OCI-LY1 (cell line): ENCODE data around the gene FXYD1.

ENCODE experiments used
- H2AFZ ChIP-seq: fragments of 200-600 bp; sonication (generic), shearing (Covaris generic); 2 replicates; pipeline ENCODE4 v1.6.0; 2014; ENCODE audit warnings: antibody characterized with exemption, mild to moderate bottlenecking, low read length
- H3F3A ChIP-seq: fragments of 200-600 bp; sonication (generic), shearing (Covaris generic); 2 replicates; pipeline ENCODE4 v1.6.0; 2014; ENCODE audit warnings: mild to moderate bottlenecking, antibody characterized with exemption, low read length, moderate library complexity; ENCODE audit not compliant: insufficient read depth
- H3K27ac ChIP-seq: fragments of 200-600 bp; sonication (generic); 2 replicates; pipeline ENCODE4 v1.5.1; 2014; ENCODE audit warnings: low read length, mixed run types, mild to moderate bottlenecking, low read depth; ENCODE audit not compliant: poor library complexity, severe bottlenecking
- H3K27me3 ChIP-seq: fragments of 200-600 bp; sonication (generic); 2 replicates; pipeline ENCODE4 v1.6.0; 2014; ENCODE audit warnings: antibody characterized with exemption, mild to moderate bottlenecking, low read length, moderate library complexity; ENCODE audit not compliant: insufficient read depth
- H3K36me3 ChIP-seq: fragments of 200-600 bp; sonication (generic); 2 replicates; pipeline ENCODE4 v1.6.1; 2014; ENCODE audit warnings: mild to moderate bottlenecking, antibody characterized with exemption, low read length, moderate library complexity, mixed read lengths; ENCODE audit not compliant: insufficient read depth
- H3K4me1 ChIP-seq: fragments of 200-600 bp; sonication (generic); 2 replicates; pipeline ENCODE4 v1.5.1; 2014; ENCODE audit warnings: mild to moderate bottlenecking, low read length, moderate library complexity; ENCODE audit not compliant: insufficient read depth, severe bottlenecking
- H3K4me2 ChIP-seq: fragments of 200-600 bp; sonication (generic), shearing (Covaris generic); 2 replicates; pipeline ENCODE4 v1.6.1; 2014; ENCODE audit warnings: low read length
- H3K4me3 ChIP-seq: fragments of 200-600 bp; sonication (generic); 2 replicates; pipeline ENCODE4 v1.5.1; 2014; ENCODE audit warnings: low read length, low read depth, mild to moderate bottlenecking, mixed read lengths; ENCODE audit not compliant: poor library complexity, severe bottlenecking
- H3K79me2 ChIP-seq: fragments of 200-600 bp; shearing (Covaris generic); 2 replicates; pipeline ENCODE4 v1.6.1; 2016; ENCODE audit warnings: mixed run types, low read length, mixed read lengths; ENCODE audit not compliant: insufficient read depth
- H3K9ac ChIP-seq: fragments of 200-600 bp; sonication (generic), shearing (Covaris generic); 2 replicates; pipeline ENCODE4 v1.6.1; 2014; ENCODE audit warnings: mild to moderate bottlenecking, low read length, mixed read lengths
- H3K9me2 ChIP-seq: fragments of 200-600 bp; sonication (generic), shearing (Covaris generic); 2 replicates; pipeline ENCODE4 v1.6.1; 2014; ENCODE audit warnings: low read depth, mild to moderate bottlenecking, low read length, mixed read lengths
- H3K9me3 ChIP-seq: fragments of 200-600 bp; shearing (Covaris generic); 2 replicates; pipeline ENCODE4 v1.6.1; 2014; ENCODE audit warnings: low read length, mixed read lengths
- H4K20me1 ChIP-seq: fragments of 200-600 bp; sonication (generic), shearing (Covaris generic); 2 replicates; pipeline ENCODE4 v1.6.0; 2016; ENCODE audit warnings: mild to moderate bottlenecking, low read length; ENCODE audit not compliant: insufficient read depth
- CTCF ChIP-seq: fragments of 200-600 bp; sonication (generic), shearing (Covaris generic); IDR thresholded peaks from 2 replicates; pipeline ENCODE4 v1.5.1; 2017; ENCODE audit warnings: mild to moderate bottlenecking, antibody characterized with exemption, low read length, moderate library complexity, mixed read lengths
- EZH2 ChIP-seq: fragments of 200-600 bp; sonication (generic), shearing (Covaris generic); IDR thresholded peaks from 2 replicates; pipeline ENCODE4 v1.8.0; 2017; ENCODE audit warnings: borderline replicate concordance, mixed run types, mild to moderate bottlenecking, antibody characterized with exemption, low read length, moderate library complexity, mixed read lengths

The FXYD1 gene

GRCh38 chr19:35118268-35119020 lies 20.2 kb upstream of the FXYD1 start:
- Histone ChIP-seq H4K20me1 (no peaks in the 10 kb centered on the region), H3K4me3 (no peak overlapping the region), H3K36me3 (no peaks in the 10 kb centered on the region), H3K9me2 (no peaks in the 10 kb centered on the region), H3F3A (no peaks in the 10 kb centered on the region), H2AFZ (no peak overlapping the region), H3K27ac (no peak overlapping the region), H3K27me3 (no peaks in the 10 kb centered on the region; the same call in 1 of the 2 replicates), H3K4me2 (no peak overlapping the region), H3K9ac (no peak overlapping the region), H3K4me1 (no peaks in the 10 kb centered on the region), H3K79me2 (no peaks in the 10 kb centered on the region), H3K9me3 (no peaks in the 10 kb centered on the region)
- TF ChIP-seq CTCF: no peak
- no peak for TF ChIP-seq EZH2

- H3K27me3 ChIP-seq: no peaks in the 10 kb centered on the region; the same call in 1 of the 2 replicates
These were observed 19.5 kb upstream of the FXYD1 start for GRCh38 chr19:35119091-35119490.

GRCh38 chr19:35119578-35120155 lies 19.0 kb upstream of the FXYD1 start:
- H3K36me3 ChIP-seq: no peaks in the 10 kb centered on the region
- H3K4me1 ChIP-seq: peaks cover 8% of the 10 kb centered on the region
- no peak overlapping the region for H3K4me3 ChIP-seq
- H3K27ac ChIP-seq: no peak overlapping the region
- no peaks in the 10 kb centered on the region for H3F3A ChIP-seq
- H4K20me1 ChIP-seq: no peaks in the 10 kb centered on the region
- TF ChIP-seq EZH2: no peak
- TF ChIP-seq CTCF: no peak
- no peaks in the 10 kb centered on the region; the same call in 1 of the 2 replicates for H3K27me3 ChIP-seq
- H3K9me2 ChIP-seq: no peaks in the 10 kb centered on the region
- H3K79me2 ChIP-seq: no peaks in the 10 kb centered on the region
- H2AFZ ChIP-seq: no peak overlapping the region
- H3K4me2 ChIP-seq: no peak overlapping the region
- H3K9ac ChIP-seq: no peak overlapping the region
- no peaks in the 10 kb centered on the region for H3K9me3 ChIP-seq

More at GRCh38 chr19:35119091-35119490, 19.5 kb upstream of the FXYD1 start:
- no peaks in the 10 kb centered on the region for H3K9me2 ChIP-seq
- no peak overlapping the region for H3K4me3 ChIP-seq
- H3K9me3 ChIP-seq: no peaks in the 10 kb centered on the region
- H3K4me1 ChIP-seq: peaks cover 3% of the 10 kb centered on the region
- H3K9ac ChIP-seq: no peak overlapping the region
- no peak for TF ChIP-seq EZH2
- TF ChIP-seq CTCF: no peak
- no peaks in the 10 kb centered on the region for H4K20me1 ChIP-seq
- H2AFZ ChIP-seq: no peak overlapping the region
- H3K36me3 ChIP-seq: no peaks in the 10 kb centered on the region
- no peaks in the 10 kb centered on the region for H3F3A ChIP-seq
- no peak overlapping the region for H3K27ac ChIP-seq
- H3K79me2 ChIP-seq: no peaks in the 10 kb centered on the region
- no peak overlapping the region for H3K4me2 ChIP-seq
